A673 (cell line): ENCODE measurements around the gene ITGA1.

ENCODE experiments used
- CTCF ChIP-seq: fragments of 300-800, 200-600 bp; sonication (generic); conservative IDR thresholded peaks from 2 replicates; pipeline ENCODE4 v1.5.1; 2017; ENCODE audit warnings: low read depth, mild to moderate bottlenecking, antibody characterized with exemption, low read length, moderate library complexity, mixed read lengths
- EZH2 ChIP-seq: fragments of 200-600 bp; sonication (generic); IDR thresholded peaks from 2 replicates; pipeline ENCODE4 v1.6.1; 2017; ENCODE audit warnings: borderline replicate concordance, low read depth, mild to moderate bottlenecking, mixed read lengths, antibody characterized with exemption, low read length; ENCODE audit not compliant: poor library complexity, severe bottlenecking

GRCh38 chr5:52938226-52938625, 150.5 kb downstream of the ITGA1 start:
- TF ChIP-seq CTCF (no peak), EZH2 (no peak)
